Measurements from ENCODE around the gene ZFYVE21. TPM values are rescaled to one million over a fixed set of nuclear protein-coding genes. Genes with fewer than 3 reads are reported as not detected.

Gene ZFYVE21
- polyA plus RNA-seq, 2 of the 4 experiments (the other 2 are of a cell fraction) = 28.7 to 33.0 TPM

DNA sequence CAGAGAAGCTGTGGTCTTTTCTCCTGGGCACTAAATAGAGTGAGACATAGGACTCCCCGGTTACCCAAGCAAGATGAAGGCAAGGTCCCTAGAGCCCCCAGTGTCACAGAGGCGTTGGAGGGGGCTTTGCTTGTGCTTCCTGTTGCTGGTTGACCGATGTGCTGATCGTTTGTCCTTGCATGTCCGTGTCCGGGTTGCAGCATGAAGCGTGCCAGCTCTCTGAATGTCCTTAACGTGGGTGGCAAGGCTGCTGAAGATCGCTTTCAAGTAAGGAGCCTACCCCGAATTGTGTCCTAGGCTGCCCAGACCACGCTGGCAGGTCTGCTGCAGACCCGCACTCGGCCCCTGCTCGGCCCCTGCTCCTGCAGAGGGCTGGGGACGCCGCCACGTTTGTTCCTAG lies 23.5 kb upstream of the ZFYVE21 start:
- H3K9me3 ChIP-seq = no peaks in the 10 kb centered on the region
- CTCF ChIA-PET = interaction anchor here (0.9 to 1.2 kb wide), 2 partner anchors 12 to 25 kb away, joined by 3 to 4 read pairs; no protein-coding TSS in a partner anchor
- no peak overlapping the region for H3K27ac ChIP-seq
- no peak overlapping the region for H3K4me2 ChIP-seq
- DNase-seq (ENCODE audit: low read depth in 1 of 2, low spot score in 1 of 2) (no peak), FAIRE-seq (no peak), ATAC-seq (no peak)
- H3K4me1 ChIP-seq = peaks cover 10% of the 10 kb centered on the region; the same call in 2 of the 3 replicates
- H3K4me3 ChIP-seq = no peak overlapping the region
- POLR2A ChIA-PET = no interaction called here
- TF ChIP-seq PBX3 (IDR thresholded peaks at IDR 0.05) (no peak), CHD2 (IDR thresholded peaks at IDR 0.05; ENCODE audit: low read length, partially characterized antibody) (no peak), HOXA7 (CRISPR knock-in tag; IDR thresholded peaks at IDR 0.05) (no peak), KDM1A (IDR thresholded peaks at IDR 0.05; ENCODE audit: low read depth) (no peak), POLR2A (IDR thresholded peaks at IDR 0.05; ENCODE audit: low read length) (no peak), ZNF302 (CRISPR knock-in tag; IDR thresholded peaks at IDR 0.05) (no peak), TP53 (CRISPR knock-in tag; IDR thresholded peaks at IDR 0.05) (no peak), MYC (IDR thresholded peaks at IDR 0.05; ENCODE audit: borderline replicate concordance, low read length) (no peak), ESRRA (IDR thresholded peaks at IDR 0.05; ENCODE audit: borderline replicate concordance, low read length) (no peak), SREBF2 (IDR thresholded peaks at IDR 0.05) (no peak)
- 92% methylated on average over 17 of the region's 17 CpGs for WGBS (ENCODE audit: missing lambda C conversion rate)

DNA sequence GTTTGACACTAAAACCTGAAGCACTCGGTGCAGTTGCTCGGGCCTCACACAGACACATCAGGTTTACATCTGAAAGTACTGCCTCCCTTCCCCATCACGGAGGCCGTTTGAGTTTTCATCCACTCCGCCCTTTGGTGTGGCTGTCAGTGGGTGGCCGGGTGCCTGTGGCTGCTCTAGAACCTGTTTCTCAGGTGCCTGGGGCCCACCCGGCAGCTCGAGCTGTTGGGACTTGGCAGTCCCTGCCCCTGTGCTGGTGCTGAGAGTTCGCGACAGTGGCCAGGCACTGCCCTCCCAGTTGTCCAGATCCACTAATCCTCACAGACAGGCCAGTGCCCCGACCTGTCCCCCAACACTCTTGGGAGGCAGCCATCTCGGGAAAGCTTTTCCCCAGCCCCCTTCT lies 22.7 kb upstream of the ZFYVE21 start:
- H3K4me1 ChIP-seq = peaks cover 10% of the 10 kb centered on the region; the same call in 2 of the 3 replicates
- CTCF ChIA-PET = interaction anchor here (0.7 to 3.2 kb wide), 3 partner anchors 12 to 17 kb away, joined by 3 to 9 read pairs (median 4); no protein-coding TSS in a partner anchor
- H3K9me3 ChIP-seq = no peaks in the 10 kb centered on the region
- POLR2A ChIA-PET = no interaction called here
- DNase-seq (ENCODE audit: low read depth in 1 of 2, low spot score in 1 of 2) (no peak), ATAC-seq (no peak), FAIRE-seq (no peak)
- TF ChIP-seq TFCP2L1 (CRISPR knock-in tag; IDR thresholded peaks at IDR 0.05) (no peak), RAD21 (conservative IDR thresholded peaks at IDR 0.05 in 1 of 2, IDR thresholded peaks at IDR 0.05 in 1 of 2) (no peak), EP300 (IDR thresholded peaks at IDR 0.05) (no peak), HMGXB4 (CRISPR knock-in tag; IDR thresholded peaks at IDR 0.05; ENCODE audit: borderline replicate concordance) (no peak), SREBF2 (IDR thresholded peaks at IDR 0.05) (no peak)
- 74% methylated on average over 12 of the region's 12 CpGs for WGBS (ENCODE audit: missing lambda C conversion rate)
- H3K4me2 ChIP-seq = no peak overlapping the region
- no peak overlapping the region for H3K27ac ChIP-seq
- H3K4me3 ChIP-seq = no peak overlapping the region

DNA sequence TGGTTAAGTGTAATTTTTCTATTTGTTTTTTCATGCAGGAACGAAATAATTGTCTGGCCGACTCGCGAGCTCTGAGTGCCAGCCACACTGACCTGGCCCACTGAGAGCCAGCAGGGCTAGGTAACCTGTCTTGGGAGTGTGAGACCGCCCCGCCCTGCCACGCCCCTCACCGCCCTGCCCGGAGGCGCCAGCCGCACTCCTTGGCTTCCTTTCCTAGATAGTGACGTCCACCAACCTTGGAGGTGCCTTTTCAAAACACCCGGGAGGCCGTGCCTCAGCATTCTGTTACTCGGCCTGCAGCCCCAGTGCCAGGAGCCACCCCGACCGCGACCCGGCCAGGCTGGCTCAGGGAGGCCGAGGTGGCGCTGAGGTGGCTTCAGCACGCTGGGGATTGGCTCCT lies 22.1 kb upstream of the ZFYVE21 start:
- Histone ChIP-seq H3K4me1 (peaks cover 10% of the 10 kb centered on the region; the same call in 2 of the 3 replicates), H3K9me3 (no peaks in the 10 kb centered on the region), H3K27ac (no peak overlapping the region), H3K4me3 (no peak overlapping the region), H3K4me2 (no peak overlapping the region)
- ChIA-PET CTCF (interaction anchor here (0.7 to 3.2 kb wide), 4 partner anchors 13 to 102 kb away, joined by 3 to 9 read pairs (median 4); no protein-coding TSS in a partner anchor), POLR2A (no interaction called here)
- ATAC-seq = no peak
- TF ChIP-seq GATA3 (IDR thresholded peaks at IDR 0.05; ENCODE audit: borderline replicate concordance) (no peak), ELK1 (IDR thresholded peaks at IDR 0.05; ENCODE audit: low read depth, low read length) (no peak), HEYL (CRISPR knock-in tag; IDR thresholded peaks at IDR 0.05) (no peak)
- TF ChIP-seq, protein P1, sequence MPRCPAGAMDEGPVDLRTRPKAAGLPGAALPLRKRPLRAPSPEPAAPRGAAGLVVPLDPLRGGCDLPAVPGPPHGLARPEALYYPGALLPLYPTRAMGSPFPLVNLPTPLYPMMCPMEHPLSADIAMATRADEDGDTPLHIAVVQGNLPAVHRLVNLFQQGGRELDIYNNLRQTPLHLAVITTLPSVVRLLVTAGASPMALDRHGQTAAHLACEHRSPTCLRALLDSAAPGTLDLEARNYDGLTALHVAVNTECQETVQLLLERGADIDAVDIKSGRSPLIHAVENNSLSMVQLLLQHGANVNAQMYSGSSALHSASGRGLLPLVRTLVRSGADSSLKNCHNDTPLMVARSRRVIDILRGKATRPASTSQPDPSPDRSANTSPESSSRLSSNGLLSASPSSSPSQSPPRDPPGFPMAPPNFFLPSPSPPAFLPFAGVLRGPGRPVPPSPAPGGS (IDR thresholded peaks at IDR 0.05) = no peak
- no peak for DNase-seq (ENCODE audit: low read depth in 1 of 2, low spot score in 1 of 2)
- 76% methylated on average over 22 of the region's 22 CpGs for WGBS (ENCODE audit: missing lambda C conversion rate)
- FAIRE-seq = no peak

All from A549 (cell line).